OCI-LY3 (cell line): ENCODE data around the gene SPECC1.
A peak's percentile ranks its signal among the peaks of the same experiment; 100 is the strongest.

Experiments
- H2AFZ ChIP-seq: fragments of 200-600, 300-600 bp; shearing (Covaris generic); 2 replicates; pipeline ENCODE4 v1.6.0; 2014; ENCODE audit warnings: antibody characterized with exemption, low read depth, low read length
- H3K27ac ChIP-seq: fragments of 200-600, 300-600 bp; sonication (generic); 2 replicates; pipeline ENCODE4 v1.5.1; 2014; ENCODE audit warnings: mild to moderate bottlenecking, low read length, moderate library complexity, mixed read lengths
- H3K27me3 ChIP-seq: fragments of 200-600, 300-600 bp; sonication (generic); 2 replicates; pipeline ENCODE4 v1.6.1; 2014; ENCODE audit warnings: low read depth, low read length, mixed read lengths
- H3K36me3 ChIP-seq: fragments of 200-600, 300-600 bp; sonication (generic); replicated peaks from 2 replicates; pipeline ENCODE3; 2014; ENCODE audit warnings: low read depth, low read length, mixed read lengths
- H3K4me1 ChIP-seq: fragments of 300-600, 200-600 bp; sonication (generic); 2 replicates; pipeline ENCODE4 v1.6.1; 2014; ENCODE audit warnings: low read length, mixed read lengths
- H3K4me2 ChIP-seq: fragments of 200-600, 300-600 bp; sonication (generic); 2 replicates; pipeline ENCODE4 v1.6.1; 2014; ENCODE audit warnings: low read length, mixed read lengths
- H3K4me3 ChIP-seq: fragments of 300-600, 200-600 bp; sonication (generic); 2 replicates; pipeline ENCODE4 v1.5.1; 2014; ENCODE audit warnings: antibody characterized with exemption, mild to moderate bottlenecking, low read length, moderate library complexity
- H3K79me2 ChIP-seq: fragments of 300-600, 200-600 bp; shearing (Covaris generic); 2 replicates; pipeline ENCODE4 v1.6.1; 2014; ENCODE audit warnings: mild to moderate bottlenecking, low read length, mixed read lengths
- H3K9ac ChIP-seq: fragments of 300-600, 200-600 bp; shearing (Covaris generic); 2 replicates; pipeline ENCODE4 v1.6.0; 2014; ENCODE audit warnings: mild to moderate bottlenecking, low read length, moderate library complexity
- H3K9me3 ChIP-seq: fragments of 200-600, 300-600 bp; shearing (Covaris generic); 2 replicates; pipeline ENCODE4 v1.6.1; 2014; ENCODE audit warnings: low read length, mixed read lengths; ENCODE audit not compliant: insufficient read depth
- H4K20me1 ChIP-seq: fragments of 200-600, 300-600 bp; sonication (generic); 2 replicates; pipeline ENCODE4 v1.6.1; 2016; ENCODE audit warnings: low read length, mixed read lengths; ENCODE audit not compliant: insufficient read depth
- EZH2phosphoT487 ChIP-seq: fragments of 200-600 bp; shearing (Covaris generic); IDR thresholded peaks from 2 replicates; pipeline ENCODE4 v1.6.1; 2018; ENCODE audit warnings: antibody characterized with exemption, mixed run types, low read depth
- TF ChIP-seq, protein P1 (sequence below): fragments of 200-600, 300-600 bp; sonication (generic); IDR thresholded peaks from 2 replicates; pipeline ENCODE4 v1.5.1; 2014; ENCODE audit warnings: antibody characterized with exemption, low read length, low read depth

Gene SPECC1

DNA sequence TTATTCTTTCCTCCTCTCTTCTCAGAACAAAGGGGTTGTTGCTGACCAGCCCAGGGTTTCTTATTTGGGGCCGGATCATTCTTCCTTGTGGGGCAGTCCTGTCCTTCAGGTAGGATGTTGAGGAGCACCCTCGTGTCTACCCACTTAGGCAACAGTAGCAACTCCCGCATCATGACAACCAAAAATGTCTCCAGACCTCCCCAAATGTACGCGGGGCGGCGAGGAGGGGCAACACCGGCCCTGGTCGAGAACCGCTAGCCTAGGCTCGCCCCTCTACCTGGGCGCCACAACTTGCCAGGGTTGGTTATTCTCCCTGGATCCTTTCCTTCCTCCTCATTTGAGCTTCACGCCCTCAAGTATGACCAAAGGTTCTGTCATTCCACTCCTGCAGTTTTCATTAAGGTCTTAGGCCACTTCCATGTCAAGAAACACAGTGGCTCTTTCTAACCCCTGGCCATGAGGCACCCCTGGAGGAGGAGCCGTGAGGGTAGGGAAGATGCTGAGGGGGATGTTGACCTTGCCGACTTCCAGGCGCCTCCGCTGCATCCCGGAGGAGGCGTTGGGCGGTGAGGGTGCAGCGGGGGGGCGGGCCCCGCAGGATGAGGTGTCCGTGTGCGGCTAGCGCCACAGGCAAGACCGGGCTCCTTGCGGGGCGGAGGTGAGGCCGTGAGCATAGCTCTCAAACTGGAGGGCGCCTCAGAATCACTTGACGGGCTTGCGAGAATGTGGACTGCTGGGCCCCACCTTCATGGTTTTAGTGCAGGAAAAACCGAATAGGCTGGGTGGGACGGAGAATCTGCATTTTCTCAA, 712 bp upstream of the SPECC1 start:
- TF ChIP-seq, protein P1, sequence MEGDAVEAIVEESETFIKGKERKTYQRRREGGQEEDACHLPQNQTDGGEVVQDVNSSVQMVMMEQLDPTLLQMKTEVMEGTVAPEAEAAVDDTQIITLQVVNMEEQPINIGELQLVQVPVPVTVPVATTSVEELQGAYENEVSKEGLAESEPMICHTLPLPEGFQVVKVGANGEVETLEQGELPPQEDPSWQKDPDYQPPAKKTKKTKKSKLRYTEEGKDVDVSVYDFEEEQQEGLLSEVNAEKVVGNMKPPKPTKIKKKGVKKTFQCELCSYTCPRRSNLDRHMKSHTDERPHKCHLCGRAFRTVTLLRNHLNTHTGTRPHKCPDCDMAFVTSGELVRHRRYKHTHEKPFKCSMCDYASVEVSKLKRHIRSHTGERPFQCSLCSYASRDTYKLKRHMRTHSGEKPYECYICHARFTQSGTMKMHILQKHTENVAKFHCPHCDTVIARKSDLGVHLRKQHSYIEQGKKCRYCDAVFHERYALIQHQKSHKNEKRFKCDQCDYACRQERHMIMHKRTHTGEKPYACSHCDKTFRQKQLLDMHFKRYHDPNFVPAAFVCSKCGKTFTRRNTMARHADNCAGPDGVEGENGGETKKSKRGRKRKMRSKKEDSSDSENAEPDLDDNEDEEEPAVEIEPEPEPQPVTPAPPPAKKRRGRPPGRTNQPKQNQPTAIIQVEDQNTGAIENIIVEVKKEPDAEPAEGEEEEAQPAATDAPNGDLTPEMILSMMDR, result no peak
- no peak for TF ChIP-seq EZH2phosphoT487
- H3K4me2 ChIP-seq, result peak overlapping the region; percentile 74
- H3K9me3 ChIP-seq, result no peaks in the 10 kb centered on the region
- no peaks in the 10 kb centered on the region for H3K36me3 ChIP-seq
- H3K79me2 ChIP-seq, result no peaks in the 10 kb centered on the region
- H3K27ac ChIP-seq, result no peak overlapping the region
- H3K9ac ChIP-seq, result peak overlapping the region; percentile 46; the same call in 1 of the 2 replicates
- peaks cover 6% of the 10 kb centered on the region; the same call in 1 of the 2 replicates for H3K4me1 ChIP-seq
- H2AFZ ChIP-seq, result peak overlapping the region; percentile 83
- H3K4me3 ChIP-seq, result peak overlapping the region; percentile 83
- H3K27me3 ChIP-seq, result no peaks in the 10 kb centered on the region
- H4K20me1 ChIP-seq, result no peaks in the 10 kb centered on the region

DNA sequence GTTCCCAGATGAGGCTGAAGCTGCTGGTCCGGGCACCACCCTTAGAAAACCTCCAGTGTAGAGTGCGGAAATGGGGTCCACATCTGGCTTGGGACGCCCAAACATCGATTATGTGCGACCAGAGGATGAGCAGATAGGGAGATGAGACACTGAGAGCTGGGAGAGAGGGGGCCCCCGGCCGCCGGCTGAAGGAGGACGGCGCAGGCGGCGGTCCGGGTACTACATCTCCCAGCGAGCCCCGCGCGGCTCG, 182 bp upstream of the SPECC1 start:
- peak overlapping the region; percentile 83 for H3K4me3 ChIP-seq
- H4K20me1 ChIP-seq, result no peaks in the 10 kb centered on the region
- H3K36me3 ChIP-seq, result no peaks in the 10 kb centered on the region
- peaks cover 6% of the 10 kb centered on the region; the same call in 1 of the 2 replicates for H3K4me1 ChIP-seq
- no peaks in the 10 kb centered on the region for H3K9me3 ChIP-seq
- peak overlapping the region; percentile 83 for H2AFZ ChIP-seq
- no peaks in the 10 kb centered on the region for H3K79me2 ChIP-seq
- H3K9ac ChIP-seq, result peak overlapping the region; percentile 46; the same call in 1 of the 2 replicates
- H3K27ac ChIP-seq, result no peak overlapping the region
- H3K27me3 ChIP-seq, result no peaks in the 10 kb centered on the region
- no peak for TF ChIP-seq EZH2phosphoT487
- H3K4me2 ChIP-seq, result peak overlapping the region; percentile 74

DNA sequence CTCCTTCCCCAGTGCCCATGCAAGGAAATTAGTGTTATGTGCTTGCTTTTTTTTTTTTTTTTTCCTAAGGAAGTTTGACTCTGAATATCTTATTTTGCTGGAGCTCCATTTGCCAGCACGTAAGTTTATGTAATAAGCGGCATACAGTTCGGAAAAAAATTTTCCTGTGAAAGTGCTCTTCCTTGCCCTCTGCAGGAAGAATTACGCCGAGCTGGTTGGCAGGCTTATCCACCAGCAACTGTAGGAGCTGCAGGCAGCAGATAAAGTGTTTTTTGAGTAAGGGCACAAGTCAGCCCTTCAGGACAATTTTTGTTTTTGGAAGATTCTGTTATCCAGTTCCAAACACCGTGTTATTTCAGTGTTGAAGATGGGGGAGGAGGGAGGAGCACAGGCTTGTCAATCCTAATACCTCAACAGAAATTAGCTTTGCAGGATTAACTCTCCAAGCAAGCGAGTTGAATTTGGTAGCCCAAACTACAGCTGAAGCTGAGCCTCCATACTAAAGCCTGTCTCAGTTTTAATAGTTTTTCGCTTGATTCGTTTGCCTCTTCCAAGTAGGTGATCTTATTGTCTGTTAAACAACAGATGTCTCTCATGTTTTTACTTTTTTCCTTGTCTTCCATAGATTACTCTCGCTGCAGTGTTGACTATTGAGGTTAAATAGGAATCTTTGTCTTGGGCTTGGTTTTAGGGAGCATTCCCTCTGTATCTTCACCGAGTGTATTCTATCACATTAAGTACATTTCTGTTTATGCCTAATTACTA, 1.1 kb downstream of the SPECC1 start:
- Histone ChIP-seq H3K9ac (peak overlapping the region; percentile 65), H3K27ac (no peak overlapping the region), H2AFZ (no peak overlapping the region)

DNA sequence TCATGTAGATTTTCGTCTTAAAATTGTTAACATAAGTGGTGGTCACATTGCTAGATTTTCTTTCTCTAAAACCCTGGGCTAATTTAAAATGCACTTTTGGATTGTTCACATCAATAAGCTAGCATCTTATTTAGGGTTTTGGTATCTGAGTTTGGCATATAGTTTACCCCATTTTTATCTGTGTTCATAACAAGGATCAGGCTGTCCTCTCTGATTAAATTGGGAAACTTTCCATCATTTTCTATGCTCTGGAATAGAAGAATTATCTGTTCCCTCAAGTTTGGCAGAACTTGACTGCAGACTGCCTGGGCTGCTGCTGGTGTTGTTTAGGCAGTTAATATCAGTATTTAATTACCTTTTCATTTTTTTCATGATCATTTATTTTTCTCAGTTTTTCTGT, 1.8 kb downstream of the SPECC1 start:
- H4K20me1 ChIP-seq, result no peaks in the 10 kb centered on the region
- no peaks in the 10 kb centered on the region for H3K79me2 ChIP-seq
- H3K9ac ChIP-seq, result no peak overlapping the region
- H3K27me3 ChIP-seq, result no peaks in the 10 kb centered on the region
- H2AFZ ChIP-seq, result no peak overlapping the region
- peaks cover 6% of the 10 kb centered on the region; the same call in 1 of the 2 replicates for H3K4me1 ChIP-seq
- H3K9me3 ChIP-seq, result no peaks in the 10 kb centered on the region
- no peaks in the 10 kb centered on the region for H3K36me3 ChIP-seq
- H3K4me2 ChIP-seq, result peak overlapping the region; percentile 72
- TF ChIP-seq, protein P1, result no peak
- no peak for TF ChIP-seq EZH2phosphoT487
- H3K27ac ChIP-seq, result no peak overlapping the region
- no peak overlapping the region for H3K4me3 ChIP-seq

More for the DNA sequence above, 1.1 kb downstream of the SPECC1 start:
- Histone ChIP-seq H3K27me3 (no peaks in the 10 kb centered on the region), H3K4me2 (peak overlapping the region; percentile 72), H3K9me3 (no peaks in the 10 kb centered on the region), H4K20me1 (no peaks in the 10 kb centered on the region), H3K4me3 (peak overlapping the region; percentile 83), H3K4me1 (peaks cover 6% of the 10 kb centered on the region; the same call in 1 of the 2 replicates), H3K36me3 (no peaks in the 10 kb centered on the region), H3K79me2 (no peaks in the 10 kb centered on the region)
- TF ChIP-seq EZH2phosphoT487, result no peak
- TF ChIP-seq, protein P1, result no peak
